Activated CD8-positive, alpha-beta memory T cell treated with anti-CD3 and anti-CD28 coated beads, Interleukin-2, amount 50 U/mL, for 24 hours (primary cell): ENCODE measurements around the gene GAN.
"Not testable (repeated sequence)": the region's sequence is repeated elsewhere in the genome, so short reads cannot be mapped to it uniquely, and the experiment has no call there.

Experiments used
- DNase-seq: peaks from one replicate; pipeline ENCODE4 v3.0.0-alpha.2; 2020; ENCODE audit errors: extremely low read depth

Gene GAN

GRCh38 chr16:81397879-81398520 is 83.2 kb downstream of the GAN start:
- no peak for DNase-seq

- no peak for DNase-seq
Observed at GRCh38 chr16:81399909-81400308, 85.1 kb downstream of the GAN start.

GRCh38 chr16:81401035-81401950 is 86.5 kb downstream of the GAN start:
- no peak for DNase-seq

- DNase-seq: no peak
Observed at GRCh38 chr16:81403208-81403600, 88.4 kb downstream of the GAN start.

GRCh38 chr16:81403601-81404391 is 89.0 kb downstream of the GAN start:
- DNase-seq: peak; percentile 54

GRCh38 chr16:81405002-81405401 is 90.2 kb downstream of the GAN start:
- DNase-seq: not testable (repeated sequence)

- DNase-seq: no peak
Observed at GRCh38 chr16:81405702-81406113, 90.9 kb downstream of the GAN start.

GRCh38 chr16:81408409-81408950 is 93.7 kb downstream of the GAN start:
- no peak for DNase-seq

GRCh38 chr16:81409016-81409556 is 94.3 kb downstream of the GAN start:
- no peak for DNase-seq

GRCh38 chr16:81410643-81411293 is 96.0 kb downstream of the GAN start:
- no peak for DNase-seq

- no peak for DNase-seq
Observed at GRCh38 chr16:81413245-81413990, 98.7 kb downstream of the GAN start.

GRCh38 chr16:81415751-81416150 is 101.0 kb downstream of the GAN start:
- DNase-seq: no peak

- no peak for DNase-seq
Observed at GRCh38 chr16:81416749-81417148, 102.0 kb downstream of the GAN start.

- no peak for DNase-seq
Observed at GRCh38 chr16:81417210-81417609, 102.4 kb downstream of the GAN start.

- DNase-seq: no peak
Observed at GRCh38 chr16:81419806-81420205, 105.0 kb downstream of the GAN start.

- DNase-seq: no peak
Observed at GRCh38 chr16:81421126-81421525, 106.4 kb downstream of the GAN start.

GRCh38 chr16:81421536-81421935 is 106.8 kb downstream of the GAN start:
- DNase-seq: no peak

GRCh38 chr16:81422153-81422552 is 107.4 kb downstream of the GAN start:
- not testable (repeated sequence) for DNase-seq

GRCh38 chr16:81424771-81425170 is 110.0 kb downstream of the GAN start:
- DNase-seq: no peak

- no peak for DNase-seq
Observed at GRCh38 chr16:81427219-81427618, 112.5 kb downstream of the GAN start.
